Heart left ventricle (tissue), 13 donors: ENCODE measurements around the gene PAMR1.

Experiments used
- POLR2A ChIP-seq, 2 donors: fragments of 450-650 bp; IDR thresholded peaks; one replicate each; pipeline ENCODE4 v1.6.1; 2017; ENCODE audit warnings: antibody characterized with exemption in 2 of 2, mild to moderate bottlenecking in 2 of 2, moderate library complexity in 2 of 2
- TF ChIP-seq, protein P1 (sequence below), 12 donors: fragments of 200-600 bp; sonication (generic) in 4 of 12; IDR thresholded peaks; one replicate each; pipeline versions ENCODE4 v1.5.0 to v1.8.0; 2018 to 2022; ENCODE audit warnings: antibody characterized with exemption in 12 of 12, mild to moderate bottlenecking in 5 of 12
- donor health status: ischemic (EF 13 %, LVEDD 7.1; RV severe dilation, severe dysfunction).
- donor health status: DM: no; HTN: yes; CAD: no.
- donor health status: DM: no; HTN: no; CAD: no.
- donor health status: ischemic (EF 25% LVEDD 6.9; RV normal size, moderate dysfunction).
- donor health status: ischemic (EF 25% LVEDD 5.7; RV mildly dilated, moderate dysfunction).
- donor health status: ischemic (EF 35%, LVEDD 5.7; RV mildly dilated, moderate dysfunction).
- donor health status: nonischemic (EF 11% LVEDD 7.7; RV severe dilation, severe dysfunction).
- donor health status: DM: yes; HTN: yes; CAD: no.
- donor health status: PGD.
- donor health status: ischemic (EF 29% LVEDD 5.4; RV normal size, mild dysfunction).
- donor health status: nonischemic (EF 23%, LVEDD 6.1; RV moderate dilation, normal function).

DNA sequence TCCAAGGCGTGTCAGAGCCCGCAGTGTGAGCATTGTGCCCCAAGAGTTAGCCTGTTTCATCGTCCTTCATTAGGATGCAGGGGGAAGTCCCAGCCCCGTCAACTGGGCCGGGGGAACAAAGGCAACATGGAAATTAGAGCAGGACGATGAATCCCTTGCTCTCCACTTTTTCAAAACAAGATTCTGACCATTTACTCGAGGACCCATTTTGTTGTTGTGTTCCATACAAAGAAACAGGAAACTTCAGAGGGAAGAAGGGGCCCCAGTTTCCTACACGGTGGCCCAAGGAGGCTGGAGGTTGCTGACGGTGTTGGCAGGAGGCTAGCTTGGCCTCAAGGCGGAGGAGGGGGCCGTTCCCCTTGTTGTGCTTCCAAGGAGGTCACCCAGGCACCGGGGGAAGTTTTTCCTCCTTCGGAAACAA lies 62.1 kb downstream of the PAMR1 start:
- TF ChIP-seq, protein P1, sequence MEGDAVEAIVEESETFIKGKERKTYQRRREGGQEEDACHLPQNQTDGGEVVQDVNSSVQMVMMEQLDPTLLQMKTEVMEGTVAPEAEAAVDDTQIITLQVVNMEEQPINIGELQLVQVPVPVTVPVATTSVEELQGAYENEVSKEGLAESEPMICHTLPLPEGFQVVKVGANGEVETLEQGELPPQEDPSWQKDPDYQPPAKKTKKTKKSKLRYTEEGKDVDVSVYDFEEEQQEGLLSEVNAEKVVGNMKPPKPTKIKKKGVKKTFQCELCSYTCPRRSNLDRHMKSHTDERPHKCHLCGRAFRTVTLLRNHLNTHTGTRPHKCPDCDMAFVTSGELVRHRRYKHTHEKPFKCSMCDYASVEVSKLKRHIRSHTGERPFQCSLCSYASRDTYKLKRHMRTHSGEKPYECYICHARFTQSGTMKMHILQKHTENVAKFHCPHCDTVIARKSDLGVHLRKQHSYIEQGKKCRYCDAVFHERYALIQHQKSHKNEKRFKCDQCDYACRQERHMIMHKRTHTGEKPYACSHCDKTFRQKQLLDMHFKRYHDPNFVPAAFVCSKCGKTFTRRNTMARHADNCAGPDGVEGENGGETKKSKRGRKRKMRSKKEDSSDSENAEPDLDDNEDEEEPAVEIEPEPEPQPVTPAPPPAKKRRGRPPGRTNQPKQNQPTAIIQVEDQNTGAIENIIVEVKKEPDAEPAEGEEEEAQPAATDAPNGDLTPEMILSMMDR (IDR thresholded peaks at IDR 0.05), result no peak
- no peak for TF ChIP-seq POLR2A (IDR thresholded peaks at IDR 0.05)
